ENCODE measurements around the gene ADISSP.

The ADISSP gene

GRCh38 chr20:3781153-3781910 lies 13.8 kb upstream of the ADISSP start, which contains the start of gene SPEF1:
TSS of gene SPEF1 (minus strand) at chr20:3781448. CDS start at chr20:3781287, 161 bp downstream.
- H3K4me3 ChIP-seq (ENCODE audit: low read depth in 1 of 2, low read length in 2 of 2): peak within 1 kb of the TSS; percentile 71 to 75
- peaks cover 32 to 48% of the 10 kb centered on the region in 2 donors for H3K4me1 ChIP-seq (ENCODE audit: control insufficient read depth in 1 of 2, insufficient read depth in 2 of 2, low read length in 2 of 2)
- H3K9ac ChIP-seq (ENCODE audit: low read depth in 1 of 2, low read length in 2 of 2): peak within 1 kb of the TSS in 1 of 2 donors; percentile 28
- H3K36me3 ChIP-seq (ENCODE audit: control insufficient read depth in 1 of 2, insufficient read depth in 2 of 2, low read length in 2 of 2): peaks cover 0 to 10% of the 10 kb centered on the region in 2 donors
- no peak within 1 kb of the TSS for H3K27ac ChIP-seq (ENCODE audit: low read depth, low read length)
- H3K27me3 ChIP-seq (ENCODE audit: control insufficient read depth in 1 of 2, insufficient read depth in 2 of 2, low read length in 2 of 2): peaks cover 0 to 20% of the 10 kb centered on the region in 2 donors
- no peaks in the 10 kb centered on the region for H3K9me3 ChIP-seq (ENCODE audit: control insufficient read depth in 1 of 2, low read length in 2 of 2)

GRCh38 chr20:3778976-3779375 lies 11.4 kb upstream of the ADISSP start:
- H3K9me3 ChIP-seq (ENCODE audit: control insufficient read depth in 1 of 2, low read length in 2 of 2): no peaks in the 10 kb centered on the region
- H3K9ac ChIP-seq (ENCODE audit: low read depth in 1 of 2, low read length in 2 of 2): no peak overlapping the region
- H3K27ac ChIP-seq (ENCODE audit: low read depth, low read length): no peak overlapping the region
- no peak overlapping the region for H3K4me3 ChIP-seq (ENCODE audit: low read depth in 1 of 2, low read length in 2 of 2)
- peaks cover 16 to 32% of the 10 kb centered on the region in 2 donors for H3K4me1 ChIP-seq (ENCODE audit: control insufficient read depth in 1 of 2, insufficient read depth in 2 of 2, low read length in 2 of 2)
- H3K27me3 ChIP-seq (ENCODE audit: control insufficient read depth in 1 of 2, insufficient read depth in 2 of 2, low read length in 2 of 2): peaks cover 0 to 20% of the 10 kb centered on the region in 2 donors
- peaks cover 0 to 4% of the 10 kb centered on the region in 2 donors for H3K36me3 ChIP-seq (ENCODE audit: control insufficient read depth in 1 of 2, insufficient read depth in 2 of 2, low read length in 2 of 2)

GRCh38 chr20:3777716-3778629 lies 10.4 kb upstream of the ADISSP start:
- Histone ChIP-seq H3K9me3 (ENCODE audit: control insufficient read depth in 1 of 2, low read length in 2 of 2) (no peaks in the 10 kb centered on the region), H3K4me3 (ENCODE audit: low read depth in 1 of 2, low read length in 2 of 2) (peak overlapping the region; percentile 65 to 72), H3K27ac (ENCODE audit: low read depth, low read length) (no peak overlapping the region), H3K9ac (ENCODE audit: low read depth in 1 of 2, low read length in 2 of 2) (peak overlapping the region; percentile 17 to 54), H3K36me3 (ENCODE audit: control insufficient read depth in 1 of 2, insufficient read depth in 2 of 2, low read length in 2 of 2) (no peaks in the 10 kb centered on the region), H3K4me1 (ENCODE audit: control insufficient read depth in 1 of 2, insufficient read depth in 2 of 2, low read length in 2 of 2) (peaks cover 7 to 23% of the 10 kb centered on the region in 2 donors), H3K27me3 (ENCODE audit: control insufficient read depth in 1 of 2, insufficient read depth in 2 of 2, low read length in 2 of 2) (peaks cover 0 to 20% of the 10 kb centered on the region in 2 donors)

GRCh38 chr20:3777381-3777715 lies 9.8 kb upstream of the ADISSP start:
- Histone ChIP-seq H3K9ac (ENCODE audit: low read depth in 1 of 2, low read length in 2 of 2) (peak overlapping the region; percentile 17 to 54), H3K27me3 (ENCODE audit: control insufficient read depth in 1 of 2, insufficient read depth in 2 of 2, low read length in 2 of 2) (peaks cover 0 to 20% of the 10 kb centered on the region in 2 donors), H3K9me3 (ENCODE audit: control insufficient read depth in 1 of 2, low read length in 2 of 2) (no peaks in the 10 kb centered on the region), H3K36me3 (ENCODE audit: control insufficient read depth in 1 of 2, insufficient read depth in 2 of 2, low read length in 2 of 2) (no peaks in the 10 kb centered on the region), H3K4me3 (ENCODE audit: low read depth in 1 of 2, low read length in 2 of 2) (peak overlapping the region; percentile 65 to 72), H3K27ac (ENCODE audit: low read depth, low read length) (no peak overlapping the region), H3K4me1 (ENCODE audit: control insufficient read depth in 1 of 2, insufficient read depth in 2 of 2, low read length in 2 of 2) (peaks cover 7 to 22% of the 10 kb centered on the region in 2 donors)

- peaks cover under 1 to 16% of the 10 kb centered on the region in 2 donors for H3K4me1 ChIP-seq (ENCODE audit: control insufficient read depth in 1 of 2, insufficient read depth in 2 of 2, low read length in 2 of 2)
- H3K4me3 ChIP-seq (ENCODE audit: low read depth in 1 of 2, low read length in 2 of 2): no peak overlapping the region
- no peaks in the 10 kb centered on the region for H3K9me3 ChIP-seq (ENCODE audit: control insufficient read depth in 1 of 2, low read length in 2 of 2)
- H3K27ac ChIP-seq (ENCODE audit: low read depth, low read length): no peak overlapping the region
- H3K27me3 ChIP-seq (ENCODE audit: control insufficient read depth in 1 of 2, insufficient read depth in 2 of 2, low read length in 2 of 2): peaks cover 0 to 20% of the 10 kb centered on the region in 2 donors
- no peaks in the 10 kb centered on the region for H3K36me3 ChIP-seq (ENCODE audit: control insufficient read depth in 1 of 2, insufficient read depth in 2 of 2, low read length in 2 of 2)
- H3K9ac ChIP-seq (ENCODE audit: low read depth in 1 of 2, low read length in 2 of 2): no peak overlapping the region
Observed at GRCh38 chr20:3775457-3776108, 8.0 kb upstream of the ADISSP start.

GRCh38 chr20:3771552-3772058 lies 4.1 kb upstream of the ADISSP start:
- H3K9ac ChIP-seq (ENCODE audit: low read depth in 1 of 2, low read length in 2 of 2): no peak overlapping the region
- H3K4me3 ChIP-seq (ENCODE audit: low read depth in 1 of 2, low read length in 2 of 2): no peak overlapping the region
- H3K9me3 ChIP-seq (ENCODE audit: control insufficient read depth in 1 of 2, low read length in 2 of 2): no peaks in the 10 kb centered on the region
- no peaks in the 10 kb centered on the region for H3K36me3 ChIP-seq (ENCODE audit: control insufficient read depth in 1 of 2, insufficient read depth in 2 of 2, low read length in 2 of 2)
- H3K27ac ChIP-seq (ENCODE audit: low read depth, low read length): no peak overlapping the region
- H3K27me3 ChIP-seq (ENCODE audit: control insufficient read depth in 1 of 2, insufficient read depth in 2 of 2, low read length in 2 of 2): no peaks in the 10 kb centered on the region
- peaks cover 11 to 18% of the 10 kb centered on the region in 2 donors for H3K4me1 ChIP-seq (ENCODE audit: control insufficient read depth in 1 of 2, insufficient read depth in 2 of 2, low read length in 2 of 2)

GRCh38 chr20:3768342-3769130 lies 983 bp upstream of the ADISSP start:
- Histone ChIP-seq H3K4me3 (ENCODE audit: low read depth in 1 of 2, low read length in 2 of 2) (peak overlapping the region; percentile 83 to 89), H3K9ac (ENCODE audit: low read depth in 1 of 2, low read length in 2 of 2) (peak overlapping the region; percentile 81 to 87), H3K27ac (ENCODE audit: low read depth, low read length) (peak overlapping the region; percentile 86), H3K4me1 (ENCODE audit: control insufficient read depth in 1 of 2, insufficient read depth in 2 of 2, low read length in 2 of 2) (peaks cover 34 to 41% of the 10 kb centered on the region in 2 donors), H3K9me3 (ENCODE audit: control insufficient read depth in 1 of 2, low read length in 2 of 2) (no peaks in the 10 kb centered on the region), H3K36me3 (ENCODE audit: control insufficient read depth in 1 of 2, insufficient read depth in 2 of 2, low read length in 2 of 2) (no peaks in the 10 kb centered on the region), H3K27me3 (ENCODE audit: control insufficient read depth in 1 of 2, insufficient read depth in 2 of 2, low read length in 2 of 2) (no peaks in the 10 kb centered on the region)

GRCh38 chr20:3767110-3767426 lies 485 bp downstream of the ADISSP start:
- Histone ChIP-seq H3K36me3 (ENCODE audit: control insufficient read depth in 1 of 2, insufficient read depth in 2 of 2, low read length in 2 of 2) (no peaks in the 10 kb centered on the region), H3K27ac (ENCODE audit: low read depth, low read length) (no peak overlapping the region), H3K4me3 (ENCODE audit: low read depth in 1 of 2, low read length in 2 of 2) (peak overlapping the region; percentile 82 to 83), H3K4me1 (ENCODE audit: control insufficient read depth in 1 of 2, insufficient read depth in 2 of 2, low read length in 2 of 2) (peaks cover 36 to 42% of the 10 kb centered on the region in 2 donors), H3K27me3 (ENCODE audit: control insufficient read depth in 1 of 2, insufficient read depth in 2 of 2, low read length in 2 of 2) (no peaks in the 10 kb centered on the region), H3K9ac (ENCODE audit: low read depth in 1 of 2, low read length in 2 of 2) (peak overlapping the region; percentile 45 to 49), H3K9me3 (ENCODE audit: control insufficient read depth in 1 of 2, low read length in 2 of 2) (no peaks in the 10 kb centered on the region)

- Histone ChIP-seq H3K36me3 (ENCODE audit: control insufficient read depth in 1 of 2, insufficient read depth in 2 of 2, low read length in 2 of 2) (peaks cover 0 to 3% of the 10 kb centered on the region in 2 donors), H3K4me3 (ENCODE audit: low read depth in 1 of 2, low read length in 2 of 2) (peak overlapping the region; percentile 82 to 83), H3K9me3 (ENCODE audit: control insufficient read depth in 1 of 2, low read length in 2 of 2) (no peaks in the 10 kb centered on the region), H3K27ac (ENCODE audit: low read depth, low read length) (no peak overlapping the region), H3K4me1 (ENCODE audit: control insufficient read depth in 1 of 2, insufficient read depth in 2 of 2, low read length in 2 of 2) (peaks cover 36 to 42% of the 10 kb centered on the region in 2 donors), H3K27me3 (ENCODE audit: control insufficient read depth in 1 of 2, insufficient read depth in 2 of 2, low read length in 2 of 2) (no peaks in the 10 kb centered on the region), H3K9ac (ENCODE audit: low read depth in 1 of 2, low read length in 2 of 2) (peak overlapping the region; percentile 45 to 49)
Observed at GRCh38 chr20:3766422-3767109, 987 bp downstream of the ADISSP start.

Data from duodenal mucosa (tissue), 2 donors.